ENCODE results near the gene RPRD2. TPM values are rescaled to one million over a fixed set of nuclear protein-coding genes. Genes with fewer than 3 reads are reported as not detected.

RPRD2 gene
- total RNA-seq, 1 donor from 2014 or later, result 24.6 TPM

GRCh38 chr1:150493175-150493574, 129.2 kb downstream of the RPRD2 start:
- H3K27ac Mint-ChIP-seq, result no peak overlapping the region
- no peak for DNase-seq
- H3K36me3 Mint-ChIP-seq (ENCODE audit: low read depth), result peaks cover 56% of the 10 kb centered on the region
- H3K27me3 Mint-ChIP-seq, result no peaks in the 10 kb centered on the region
- intact Hi-C loops (cut with micrococcal nuclease), result no loop called here
- peaks cover 6% of the 10 kb centered on the region for H3K4me1 Mint-ChIP-seq
- no peaks in the 10 kb centered on the region for H3K9me3 Mint-ChIP-seq
- H3K4me3 Mint-ChIP-seq, result no peak overlapping the region

- H3K9me3 Mint-ChIP-seq, result no peaks in the 10 kb centered on the region
- no peaks in the 10 kb centered on the region for H3K4me1 Mint-ChIP-seq
- no peaks in the 10 kb centered on the region for H3K27me3 Mint-ChIP-seq
- no peak overlapping the region for H3K27ac Mint-ChIP-seq
- intact Hi-C loops (cut with micrococcal nuclease), result no loop called here
- no peak for DNase-seq
- peaks cover 49% of the 10 kb centered on the region for H3K36me3 Mint-ChIP-seq (ENCODE audit: low read depth)
- no peak overlapping the region for H3K4me3 Mint-ChIP-seq
Observed at GRCh38 chr1:150498342-150498741, 134.4 kb downstream of the RPRD2 start.

GRCh38 chr1:150505431-150505830, 141.5 kb downstream of the RPRD2 start:
- Mint-ChIP-seq H3K27me3 (no peaks in the 10 kb centered on the region), H3K4me3 (no peak overlapping the region), H3K36me3 (ENCODE audit: low read depth) (peaks cover 42% of the 10 kb centered on the region), H3K27ac (peak overlapping the region; percentile 23), H3K9me3 (no peaks in the 10 kb centered on the region), H3K4me1 (peaks cover 10% of the 10 kb centered on the region)
- intact Hi-C loops (cut with micrococcal nuclease), result no loop called here
- DNase-seq, result no peak

- Mint-ChIP-seq H3K4me3 (no peak within 1 kb of the TSS), H3K27ac (peak within 1 kb of the TSS; percentile 68), H3K27me3 (no peaks in the 10 kb centered on the region), H3K4me1 (peaks cover 10% of the 10 kb centered on the region), H3K9me3 (no peaks in the 10 kb centered on the region), H3K36me3 (ENCODE audit: low read depth) (peaks cover 40% of the 10 kb centered on the region)
- no peak for DNase-seq
- intact Hi-C loops (cut with micrococcal nuclease), result no loop called here
Observed at GRCh38 chr1:150507912-150508864, 144.2 kb downstream of the RPRD2 start, which contains the start of gene ECM1. TSS of gene ECM1 (plus strand) at chr1:150508109. CDS start at chr1:150508210, 101 bp downstream.

GRCh38 chr1:150508982-150509381, 145.0 kb downstream of the RPRD2 start:
- H3K27ac Mint-ChIP-seq, result no peak overlapping the region
- no peak overlapping the region for H3K4me3 Mint-ChIP-seq
- no peak for DNase-seq
- no peaks in the 10 kb centered on the region for H3K9me3 Mint-ChIP-seq
- H3K27me3 Mint-ChIP-seq, result no peaks in the 10 kb centered on the region
- intact Hi-C loops (cut with micrococcal nuclease), result no loop called here
- H3K4me1 Mint-ChIP-seq, result peaks cover 10% of the 10 kb centered on the region
- peaks cover 36% of the 10 kb centered on the region for H3K36me3 Mint-ChIP-seq (ENCODE audit: low read depth)

GRCh38 chr1:150511551-150511950, 147.6 kb downstream of the RPRD2 start:
- no peak overlapping the region for H3K4me3 Mint-ChIP-seq
- H3K4me1 Mint-ChIP-seq, result peaks cover 18% of the 10 kb centered on the region
- intact Hi-C loops (cut with micrococcal nuclease), result no loop called here
- H3K36me3 Mint-ChIP-seq (ENCODE audit: low read depth), result peaks cover 21% of the 10 kb centered on the region
- H3K27me3 Mint-ChIP-seq, result no peaks in the 10 kb centered on the region
- H3K9me3 Mint-ChIP-seq, result no peaks in the 10 kb centered on the region
- no peak for DNase-seq
- H3K27ac Mint-ChIP-seq, result no peak overlapping the region

GRCh38 chr1:150511985-150512660, 148.2 kb downstream of the RPRD2 start:
- Mint-ChIP-seq H3K9me3 (no peaks in the 10 kb centered on the region), H3K36me3 (ENCODE audit: low read depth) (peaks cover 16% of the 10 kb centered on the region), H3K27ac (peak overlapping the region; percentile 8), H3K4me3 (no peak overlapping the region), H3K27me3 (no peaks in the 10 kb centered on the region), H3K4me1 (peaks cover 21% of the 10 kb centered on the region)
- no peak for DNase-seq
- intact Hi-C loops (cut with micrococcal nuclease), result no loop called here

- Mint-ChIP-seq H3K27ac (no peak overlapping the region), H3K36me3 (ENCODE audit: low read depth) (peaks cover 12% of the 10 kb centered on the region), H3K9me3 (no peaks in the 10 kb centered on the region), H3K27me3 (no peaks in the 10 kb centered on the region), H3K4me1 (peaks cover 17% of the 10 kb centered on the region), H3K4me3 (no peak overlapping the region)
- intact Hi-C loops (cut with micrococcal nuclease), result no loop called here
- DNase-seq, result no peak
Observed at GRCh38 chr1:150512846-150513245, 148.9 kb downstream of the RPRD2 start.

- Mint-ChIP-seq H3K4me3 (no peak overlapping the region), H3K4me1 (peaks cover 15% of the 10 kb centered on the region)
- intact Hi-C loops (cut with micrococcal nuclease), result no loop called here
Observed at GRCh38 chr1:150513351-150513791, 149.4 kb downstream of the RPRD2 start.

GRCh38 chr1:150514260-150514659, 150.3 kb downstream of the RPRD2 start:
- H3K36me3 Mint-ChIP-seq (ENCODE audit: low read depth), result peaks cover 12% of the 10 kb centered on the region
- peaks cover 15% of the 10 kb centered on the region for H3K4me1 Mint-ChIP-seq
- H3K27ac Mint-ChIP-seq, result no peak overlapping the region
- no peaks in the 10 kb centered on the region for H3K9me3 Mint-ChIP-seq
- DNase-seq, result no peak
- no peaks in the 10 kb centered on the region for H3K27me3 Mint-ChIP-seq
- intact Hi-C loops (cut with micrococcal nuclease), result no loop called here
- peak overlapping the region; percentile 95 for H3K4me3 Mint-ChIP-seq

More at GRCh38 chr1:150513351-150513791, 149.4 kb downstream of the RPRD2 start:
- no peak for DNase-seq
- Mint-ChIP-seq H3K27ac (no peak overlapping the region), H3K9me3 (no peaks in the 10 kb centered on the region), H3K27me3 (no peaks in the 10 kb centered on the region), H3K36me3 (ENCODE audit: low read depth) (peaks cover 12% of the 10 kb centered on the region)

GRCh38 chr1:150514913-150515327, 151.0 kb downstream of the RPRD2 start:
- intact Hi-C loops (cut with micrococcal nuclease), result loop anchor here (1.0 to 5.0 kb wide), 2 partner anchors 28 to 193 kb away; partner anchors contain the start of genes PRPF3 and TARS2
- Mint-ChIP-seq H3K27ac (peak overlapping the region; percentile 83), H3K36me3 (ENCODE audit: low read depth) (peaks cover 12% of the 10 kb centered on the region), H3K27me3 (no peaks in the 10 kb centered on the region), H3K4me3 (peak overlapping the region; percentile 95), H3K9me3 (no peaks in the 10 kb centered on the region), H3K4me1 (peaks cover 15% of the 10 kb centered on the region)
- no peak for DNase-seq

GRCh38 chr1:150515328-150516049, 151.5 kb downstream of the RPRD2 start, which contains the start of gene FALEC:
TSS of gene FALEC (plus strand) at chr1:150515752.
- H3K4me3 Mint-ChIP-seq, result peak within 1 kb of the TSS; percentile 95
- intact Hi-C loops (cut with micrococcal nuclease), result loop anchor here (1.0 to 5.0 kb wide), 3 partner anchors 28 to 260 kb away; partner anchors contain the start of genes PRPF3 and TARS2
- peaks cover 11% of the 10 kb centered on the region for H3K4me1 Mint-ChIP-seq
- no peaks in the 10 kb centered on the region for H3K9me3 Mint-ChIP-seq
- peaks cover 2% of the 10 kb centered on the region for H3K27me3 Mint-ChIP-seq
- peak; percentile 98 for DNase-seq
- H3K36me3 Mint-ChIP-seq (ENCODE audit: low read depth), result peaks cover 9% of the 10 kb centered on the region
- H3K27ac Mint-ChIP-seq, result peak within 1 kb of the TSS; percentile 83

GRCh38 chr1:150516050-150516591, 152.2 kb downstream of the RPRD2 start:
- Mint-ChIP-seq H3K9me3 (no peaks in the 10 kb centered on the region), H3K27me3 (peaks cover 2% of the 10 kb centered on the region), H3K27ac (peak overlapping the region; percentile 83), H3K4me3 (peak overlapping the region; percentile 95), H3K36me3 (ENCODE audit: low read depth) (peaks cover 9% of the 10 kb centered on the region), H3K4me1 (peaks cover 12% of the 10 kb centered on the region)
- peak; percentile 73 for DNase-seq
- intact Hi-C loops (cut with micrococcal nuclease), result loop anchor here (1.0 to 5.0 kb wide), 2 partner anchors 194 to 261 kb away; partner anchors contain the start of gene PRPF3
